Measurements from ENCODE around the gene SLC5A1. TPM values are rescaled to one million over a fixed set of nuclear protein-coding genes. Genes with fewer than 3 reads are reported as not detected.

The SLC5A1 gene
- total and polyA plus RNA-seq, 3 experiments from 2014 or later: not detected

- Mint-ChIP-seq H3K4me3 (no peak overlapping the region), H3K27ac (no peak overlapping the region), H3K27me3 (peaks cover 10 to 47% of the 10 kb centered on the region in 2 donors), H3K36me3 (peaks cover 0 to 10% (median 2%) of the 10 kb centered on the region in 3 donors), H3K4me1 (no peaks in the 10 kb centered on the region), H3K9me3 (peaks cover 12 to 23% (median 19%) of the 10 kb centered on the region in 5 donors)
- H3K36me3 ChIP-seq (ENCODE audit: insufficient read depth, low read length): no peaks in the 10 kb centered on the region
- no peaks in the 10 kb centered on the region for H3K27me3 ChIP-seq (ENCODE audit: insufficient read depth, low read length, poor library complexity, severe bottlenecking)
- DNase-seq: no peak
- ChIA-PET CTCF (interaction anchor here (1.5 kb wide), 1 partner anchor 41 kb away, joined by 3 read pairs; no protein-coding TSS in a partner anchor), POLR2A (no interaction called here)
- H3K9me3 ChIP-seq (ENCODE audit: low read length): peaks cover 5% of the 10 kb centered on the region
- H3K4me3 ChIP-seq (ENCODE audit: low read length): no peak overlapping the region
- H3K27ac ChIP-seq (ENCODE audit: low read depth, low read length): no peak overlapping the region
- no peaks in the 10 kb centered on the region for H3K4me1 ChIP-seq (ENCODE audit: insufficient read depth, low read length)
Measured at GRCh38 chr22:32018056-32018455, 25.0 kb upstream of the SLC5A1 start.

GRCh38 chr22:32020117-32020516, 22.9 kb upstream of the SLC5A1 start:
- H3K27me3 ChIP-seq (ENCODE audit: insufficient read depth, low read length, poor library complexity, severe bottlenecking): no peaks in the 10 kb centered on the region
- peaks cover 10 to 47% of the 10 kb centered on the region in 2 donors for H3K27me3 Mint-ChIP-seq
- H3K4me3 Mint-ChIP-seq: no peak overlapping the region
- H3K36me3 ChIP-seq (ENCODE audit: insufficient read depth, low read length): no peaks in the 10 kb centered on the region
- peaks cover 0 to 3% (median 2%) of the 10 kb centered on the region in 3 donors for H3K36me3 Mint-ChIP-seq
- no peak overlapping the region for H3K27ac Mint-ChIP-seq
- no peak overlapping the region for H3K4me3 ChIP-seq (ENCODE audit: low read length)
- peaks cover 4 to 9% (median 6%) of the 10 kb centered on the region in 5 donors for H3K9me3 Mint-ChIP-seq
- no peak overlapping the region for H3K27ac ChIP-seq (ENCODE audit: low read depth, low read length)
- H3K4me1 ChIP-seq (ENCODE audit: insufficient read depth, low read length): no peaks in the 10 kb centered on the region
- CTCF ChIA-PET: no interaction called here
- DNase-seq: no peak
- POLR2A ChIA-PET: no interaction called here
- no peaks in the 10 kb centered on the region for H3K4me1 Mint-ChIP-seq
- H3K9me3 ChIP-seq (ENCODE audit: low read length): no peaks in the 10 kb centered on the region

- no peak for DNase-seq
- H3K9me3 ChIP-seq (ENCODE audit: low read length): no peaks in the 10 kb centered on the region
- no peaks in the 10 kb centered on the region for H3K4me1 Mint-ChIP-seq
- H3K27ac Mint-ChIP-seq: no peak overlapping the region
- peaks cover 11 to 43% of the 10 kb centered on the region in 2 donors for H3K27me3 Mint-ChIP-seq
- ChIA-PET POLR2A (no interaction called here), CTCF (no interaction called here)
- H3K4me3 Mint-ChIP-seq: no peak overlapping the region
- H3K36me3 Mint-ChIP-seq: no peaks in the 10 kb centered on the region
- no peaks in the 10 kb centered on the region for H3K27me3 ChIP-seq (ENCODE audit: insufficient read depth, low read length, poor library complexity, severe bottlenecking)
- H3K9me3 Mint-ChIP-seq: peaks cover 0 to 4% (median 4%) of the 10 kb centered on the region in 5 donors
- H3K4me3 ChIP-seq (ENCODE audit: low read length): no peak overlapping the region
- no peak overlapping the region for H3K27ac ChIP-seq (ENCODE audit: low read depth, low read length)
- no peaks in the 10 kb centered on the region for H3K36me3 ChIP-seq (ENCODE audit: insufficient read depth, low read length)
- no peaks in the 10 kb centered on the region for H3K4me1 ChIP-seq (ENCODE audit: insufficient read depth, low read length)
Measured at GRCh38 chr22:32021716-32022115, 21.3 kb upstream of the SLC5A1 start.

GRCh38 chr22:32023251-32023827, 19.7 kb upstream of the SLC5A1 start:
- H3K9me3 Mint-ChIP-seq: peaks cover 0 to 4% (median 0%) of the 10 kb centered on the region in 5 donors
- H3K4me1 Mint-ChIP-seq: no peaks in the 10 kb centered on the region
- H3K27me3 ChIP-seq (ENCODE audit: insufficient read depth, low read length, poor library complexity, severe bottlenecking): no peaks in the 10 kb centered on the region
- peaks cover 11 to 34% of the 10 kb centered on the region in 2 donors for H3K27me3 Mint-ChIP-seq
- H3K36me3 Mint-ChIP-seq: no peaks in the 10 kb centered on the region
- ChIA-PET POLR2A (no interaction called here), CTCF (no interaction called here)
- H3K36me3 ChIP-seq (ENCODE audit: insufficient read depth, low read length): no peaks in the 10 kb centered on the region
- no peaks in the 10 kb centered on the region for H3K9me3 ChIP-seq (ENCODE audit: low read length)
- no peak overlapping the region for H3K4me3 ChIP-seq (ENCODE audit: low read length)
- no peaks in the 10 kb centered on the region for H3K4me1 ChIP-seq (ENCODE audit: insufficient read depth, low read length)
- no peak overlapping the region for H3K27ac Mint-ChIP-seq
- no peak for DNase-seq
- no peak overlapping the region for H3K4me3 Mint-ChIP-seq
- no peak overlapping the region for H3K27ac ChIP-seq (ENCODE audit: low read depth, low read length)

- no peaks in the 10 kb centered on the region for H3K4me1 Mint-ChIP-seq
- H3K27me3 Mint-ChIP-seq: peaks cover 11 to 30% of the 10 kb centered on the region in 2 donors
- ChIA-PET CTCF (no interaction called here), POLR2A (no interaction called here)
- no peak overlapping the region for H3K4me3 ChIP-seq (ENCODE audit: low read length)
- peak overlapping the region in 1 of 7 donors; percentile 20 for H3K4me3 Mint-ChIP-seq
- no peaks in the 10 kb centered on the region for H3K9me3 ChIP-seq (ENCODE audit: low read length)
- DNase-seq: no peak
- H3K27ac Mint-ChIP-seq: no peak overlapping the region
- peaks cover 0 to 4% (median 0%) of the 10 kb centered on the region in 5 donors for H3K9me3 Mint-ChIP-seq
- H3K27me3 ChIP-seq (ENCODE audit: insufficient read depth, low read length, poor library complexity, severe bottlenecking): no peaks in the 10 kb centered on the region
- H3K4me1 ChIP-seq (ENCODE audit: insufficient read depth, low read length): no peaks in the 10 kb centered on the region
- no peak overlapping the region for H3K27ac ChIP-seq (ENCODE audit: low read depth, low read length)
- no peaks in the 10 kb centered on the region for H3K36me3 Mint-ChIP-seq
- no peaks in the 10 kb centered on the region for H3K36me3 ChIP-seq (ENCODE audit: insufficient read depth, low read length)
Measured at GRCh38 chr22:32024796-32025195, 18.3 kb upstream of the SLC5A1 start.

GRCh38 chr22:32030518-32031247, 12.4 kb upstream of the SLC5A1 start:
- no peaks in the 10 kb centered on the region for H3K9me3 Mint-ChIP-seq
- Histone ChIP-seq H3K36me3 (ENCODE audit: insufficient read depth, low read length) (no peaks in the 10 kb centered on the region), H3K9me3 (ENCODE audit: low read length) (no peaks in the 10 kb centered on the region), H3K4me1 (ENCODE audit: insufficient read depth, low read length) (no peaks in the 10 kb centered on the region), H3K27me3 (ENCODE audit: insufficient read depth, low read length, poor library complexity, severe bottlenecking) (peaks cover 3% of the 10 kb centered on the region), H3K27ac (ENCODE audit: low read depth, low read length) (no peak overlapping the region), H3K4me3 (ENCODE audit: low read length) (no peak overlapping the region)
- peaks cover 10 to 23% of the 10 kb centered on the region in 2 donors for H3K27me3 Mint-ChIP-seq
- no peak for DNase-seq
- CTCF ChIA-PET: no interaction called here
- H3K4me1 Mint-ChIP-seq: no peaks in the 10 kb centered on the region
- no peaks in the 10 kb centered on the region for H3K36me3 Mint-ChIP-seq
- no peak overlapping the region for H3K4me3 Mint-ChIP-seq
- POLR2A ChIA-PET: no interaction called here
- no peak overlapping the region for H3K27ac Mint-ChIP-seq

GRCh38 chr22:32031466-32031865, 11.6 kb upstream of the SLC5A1 start:
- H3K36me3 Mint-ChIP-seq: no peaks in the 10 kb centered on the region
- no peak overlapping the region for H3K4me3 Mint-ChIP-seq
- ChIA-PET POLR2A (no interaction called here), CTCF (no interaction called here)
- no peaks in the 10 kb centered on the region for H3K36me3 ChIP-seq (ENCODE audit: insufficient read depth, low read length)
- DNase-seq: no peak
- H3K27me3 Mint-ChIP-seq: peaks cover 7 to 23% of the 10 kb centered on the region in 2 donors
- H3K9me3 Mint-ChIP-seq: no peaks in the 10 kb centered on the region
- H3K27me3 ChIP-seq (ENCODE audit: insufficient read depth, low read length, poor library complexity, severe bottlenecking): peaks cover 3% of the 10 kb centered on the region
- no peaks in the 10 kb centered on the region for H3K4me1 Mint-ChIP-seq
- H3K27ac Mint-ChIP-seq: no peak overlapping the region
- no peak overlapping the region for H3K27ac ChIP-seq (ENCODE audit: low read depth, low read length)
- no peak overlapping the region for H3K4me3 ChIP-seq (ENCODE audit: low read length)
- no peaks in the 10 kb centered on the region for H3K9me3 ChIP-seq (ENCODE audit: low read length)
- no peaks in the 10 kb centered on the region for H3K4me1 ChIP-seq (ENCODE audit: insufficient read depth, low read length)

- DNase-seq: no peak
- no peaks in the 10 kb centered on the region for H3K36me3 Mint-ChIP-seq
- Histone ChIP-seq H3K9me3 (ENCODE audit: low read length) (no peaks in the 10 kb centered on the region), H3K27ac (ENCODE audit: low read depth, low read length) (no peak overlapping the region), H3K36me3 (ENCODE audit: insufficient read depth, low read length) (no peaks in the 10 kb centered on the region), H3K4me1 (ENCODE audit: insufficient read depth, low read length) (no peaks in the 10 kb centered on the region), H3K4me3 (ENCODE audit: low read length) (no peak overlapping the region), H3K27me3 (ENCODE audit: insufficient read depth, low read length, poor library complexity, severe bottlenecking) (peaks cover 3% of the 10 kb centered on the region)
- H3K27me3 Mint-ChIP-seq: peaks cover 9 to 28% of the 10 kb centered on the region in 2 donors
- no peak overlapping the region for H3K4me3 Mint-ChIP-seq
- no peaks in the 10 kb centered on the region for H3K9me3 Mint-ChIP-seq
- no peaks in the 10 kb centered on the region for H3K4me1 Mint-ChIP-seq
- CTCF ChIA-PET: no interaction called here
- POLR2A ChIA-PET: no interaction called here
- no peak overlapping the region for H3K27ac Mint-ChIP-seq
Measured at GRCh38 chr22:32034275-32034674, 8.8 kb upstream of the SLC5A1 start.
